HEK293 (cell line): ENCODE measurements around the gene ZFHX3.
A peak's percentile ranks its signal among the peaks of the same experiment; 100 is the strongest.

ENCODE experiments used
- CTCF ChIA-PET: fragments of 350-600 bp; formaldehyde crosslinking; extraction: SDS; loops from one replicate; lab custom pipeline; 2021; ENCODE audit warnings: antibody characterized with exemption; lab: Yijun Ruan, JAX
- POLR2A ChIA-PET: fragments of 300-600 bp; formaldehyde crosslinking; extraction: SDS; loops from one replicate; lab custom pipeline; 2020; ENCODE audit warnings: antibody characterized with exemption, inconsistent platforms; lab: Yijun Ruan, JAX
- H3K27ac ChIP-seq: fragments of 200-500 bp; sonication (Bioruptor generic); 2 replicates; pipeline ENCODE4 v1.5.1; 2014; ENCODE audit warnings: low read depth, low read length, control low read depth, inconsistent platforms; ENCODE audit errors: extremely low read depth
- H3K36me3 ChIP-seq, 2 experiments: fragments of 200-500 bp in 1 of 2; sonication (Bioruptor generic) in 1 of 2; 1 replicate in 1 of 2; 2 replicates in 1 of 2; pipeline ENCODE4 v1.5.1; 2014 to 2017; ENCODE audit warnings: inconsistent platforms in 2 of 2, low read length in 2 of 2; ENCODE audit not compliant: control insufficient read depth in 2 of 2, insufficient read depth in 1 of 2
- H3K4me1 ChIP-seq: fragments of 200-500 bp; sonication (Bioruptor generic); 2 replicates; pipeline ENCODE4 v1.5.1; 2014; ENCODE audit warnings: mild to moderate bottlenecking, low read length, inconsistent platforms; ENCODE audit not compliant: control insufficient read depth, insufficient read depth
- H3K4me3 ChIP-seq: 2 replicates; pipeline ENCODE4 v1.5.1; 2011; ENCODE audit warnings: low read depth, mild to moderate bottlenecking, control low read depth, low read length, moderate library complexity
- H3K9me3 ChIP-seq: fragments of 200-500 bp; sonication (Bioruptor generic); 2 replicates; pipeline ENCODE4 v1.5.1; 2014; ENCODE audit warnings: low read depth, low read length, inconsistent platforms; ENCODE audit not compliant: control insufficient read depth, insufficient read depth
- ELK4 ChIP-seq: IDR thresholded peaks from 2 replicates; pipeline ENCODE4 v1.6.1; 2011; ENCODE audit warnings: mild to moderate bottlenecking, low read depth, low read length, borderline replicate concordance
- GLIS1 ChIP-seq: fragments of 450-650 bp; formaldehyde crosslinking; IDR thresholded peaks from 2 replicates; pipeline ENCODE4 v1.5.1; 2016; ENCODE audit warnings: missing biosample characterization, missing genetic modification characterization
- MYNN ChIP-seq: fragments of 450-650 bp; formaldehyde crosslinking; IDR thresholded peaks from 2 replicates; pipeline ENCODE4 v1.5.1; 2016; ENCODE audit warnings: missing biosample characterization, missing genetic modification characterization, borderline replicate concordance
- MZF1 ChIP-seq: fragments of 450-650 bp; formaldehyde crosslinking; IDR thresholded peaks from 2 replicates; pipeline ENCODE4 v1.5.1; 2017; ENCODE audit warnings: missing biosample characterization, missing genetic modification characterization, borderline replicate concordance
- PRDM4 ChIP-seq: fragments of 450-650 bp; formaldehyde crosslinking; IDR thresholded peaks from 2 replicates; pipeline ENCODE4 v1.5.1; 2017; ENCODE audit warnings: missing biosample characterization, missing genetic modification characterization
- SCRT2 ChIP-seq: fragments of 450-650 bp; formaldehyde crosslinking; IDR thresholded peaks from 2 replicates; pipeline ENCODE4 v1.5.1; 2016; ENCODE audit warnings: missing biosample characterization, missing genetic modification characterization
- SP7 ChIP-seq: fragments of 450-650 bp; formaldehyde crosslinking; IDR thresholded peaks from 2 replicates; pipeline ENCODE4 v1.5.1; 2016; ENCODE audit warnings: missing biosample characterization, missing genetic modification characterization
- ZFP37 ChIP-seq: fragments of 450-650 bp; formaldehyde crosslinking; IDR thresholded peaks from 2 replicates; pipeline ENCODE4 v1.5.1; 2016; ENCODE audit warnings: missing biosample characterization, missing genetic modification characterization
- ZFP41 ChIP-seq: fragments of 450-650 bp; formaldehyde crosslinking; IDR thresholded peaks from 2 replicates; pipeline ENCODE4 v1.5.1; 2016; ENCODE audit warnings: missing biosample characterization, missing genetic modification characterization, borderline replicate concordance
- ZFP69B ChIP-seq: fragments of 450-650 bp; formaldehyde crosslinking; IDR thresholded peaks from 2 replicates; pipeline ENCODE4 v1.5.1; 2016; ENCODE audit warnings: missing biosample characterization, missing genetic modification characterization
- ZNF157 ChIP-seq: fragments of 450-650 bp; formaldehyde crosslinking; IDR thresholded peaks from 2 replicates; pipeline ENCODE4 v1.5.1; 2016; ENCODE audit warnings: missing biosample characterization, missing genetic modification characterization
- ZNF175 ChIP-seq: fragments of 450-650 bp; formaldehyde crosslinking; IDR thresholded peaks from 2 replicates; pipeline ENCODE4 v1.5.1; 2016; ENCODE audit warnings: missing biosample characterization, missing genetic modification characterization
- ZNF2 ChIP-seq: fragments of 450-650 bp; formaldehyde crosslinking; IDR thresholded peaks from 2 replicates; pipeline ENCODE4 v1.5.1; 2016; ENCODE audit warnings: missing biosample characterization, missing genetic modification characterization
- ZNF274 ChIP-seq, 2 experiments: fragments of 200-500 bp in 1 of 2; fragments of 450-650 bp in 1 of 2; sonication (Bioruptor generic) in 1 of 2; formaldehyde crosslinking in 1 of 2; IDR thresholded peaks; 2 replicates each; pipeline versions ENCODE4 v1.5.1 to v1.6.1; 2014 to 2016; ENCODE audit warnings: borderline replicate concordance in 1 of 2, inconsistent platforms in 1 of 2, low read length in 1 of 2, missing biosample characterization in 1 of 2, missing genetic modification characterization in 1 of 2
- ZNF302 ChIP-seq: fragments of 450-650 bp; formaldehyde crosslinking; IDR thresholded peaks from 2 replicates; pipeline ENCODE4 v1.5.1; 2016; ENCODE audit warnings: missing biosample characterization, missing genetic modification characterization, low read depth
- ZNF416 ChIP-seq: fragments of 450-650 bp; formaldehyde crosslinking; IDR thresholded peaks from 2 replicates; pipeline ENCODE4 v1.5.1; 2016; ENCODE audit warnings: missing biosample characterization, missing genetic modification characterization
- ZNF501 ChIP-seq: fragments of 450-650 bp; formaldehyde crosslinking; IDR thresholded peaks from 2 replicates; pipeline ENCODE4 v1.5.1; 2016; ENCODE audit warnings: missing biosample characterization, missing genetic modification characterization
- ZNF513 ChIP-seq: fragments of 450-650 bp; IDR thresholded peaks from 2 replicates; pipeline ENCODE4 v1.5.1; 2018; ENCODE audit warnings: missing biosample characterization, missing genetic modification characterization
- ZNF560 ChIP-seq: fragments of 450-650 bp; formaldehyde crosslinking; IDR thresholded peaks from 2 replicates; pipeline ENCODE4 v1.5.1; 2017; ENCODE audit warnings: missing biosample characterization, missing genetic modification characterization, borderline replicate concordance
- ZNF585B ChIP-seq: fragments of 450-650 bp; formaldehyde crosslinking; IDR thresholded peaks from 2 replicates; pipeline ENCODE4 v1.5.1; 2016; ENCODE audit warnings: missing biosample characterization, missing genetic modification characterization
- ZNF621 ChIP-seq: fragments of 450-650 bp; formaldehyde crosslinking; IDR thresholded peaks from 2 replicates; pipeline ENCODE4 v1.5.1; 2017; ENCODE audit warnings: missing biosample characterization, missing genetic modification characterization
- ZNF623 ChIP-seq: fragments of 450-650 bp; formaldehyde crosslinking; IDR thresholded peaks from 2 replicates; pipeline ENCODE4 v1.5.1; 2016; ENCODE audit warnings: missing biosample characterization, missing genetic modification characterization
- ZNF747 ChIP-seq: fragments of 450-650 bp; formaldehyde crosslinking; IDR thresholded peaks from 2 replicates; pipeline ENCODE4 v1.5.1; 2016; ENCODE audit warnings: missing biosample characterization, missing genetic modification characterization
- ZNF777 ChIP-seq: fragments of 450-650 bp; formaldehyde crosslinking; IDR thresholded peaks from 2 replicates; pipeline ENCODE4 v1.5.1; 2017; ENCODE audit warnings: missing biosample characterization, missing genetic modification characterization, borderline replicate concordance
- ZNF830 ChIP-seq: fragments of 450-650 bp; IDR thresholded peaks from 2 replicates; pipeline ENCODE4 v1.5.0; 2018; ENCODE audit warnings: missing biosample characterization, missing genetic modification characterization, low read depth, mild to moderate bottlenecking, moderate library complexity
- ZNF843 ChIP-seq: fragments of 450-650 bp; formaldehyde crosslinking; IDR thresholded peaks from 2 replicates; pipeline ENCODE4 v1.5.1; 2016; ENCODE audit warnings: missing biosample characterization, missing genetic modification characterization
- ZSCAN16 ChIP-seq: fragments of 450-650 bp; formaldehyde crosslinking; IDR thresholded peaks from 2 replicates; pipeline ENCODE4 v1.5.1; 2016; ENCODE audit warnings: missing biosample characterization, missing genetic modification characterization
- ZSCAN18 ChIP-seq: fragments of 450-650 bp; formaldehyde crosslinking; IDR thresholded peaks from 2 replicates; pipeline ENCODE4 v1.5.1; 2016; ENCODE audit warnings: missing biosample characterization, missing genetic modification characterization

The ZFHX3 gene

GRCh38 chr16:72974142-72974769, 73.7 kb downstream of the ZFHX3 start (continued):
- TF ChIP-seq ZFP41 (tag by site-specific recombination) (no peak), MZF1 (tag by site-specific recombination) (no peak), ZNF843 (peak; percentile 36; the same call in 1 of the 2 replicates), ZNF175 (tag by site-specific recombination) (no peak), ZSCAN18 (tag by site-specific recombination) (no peak), ZNF274 (IDR thresholded peaks at IDR 0.05; ENCODE audit: low read length) (no peak), ZNF274 (tag by site-specific recombination; IDR thresholded peaks at IDR 0.05; ENCODE audit: borderline replicate concordance) (no peak), ELK4 (no peak), ZNF830 (no peak), SP7 (tag by site-specific recombination) (no peak)

GRCh38 chr16:72972878-72973571, 74.9 kb downstream of the ZFHX3 start:
- ChIA-PET CTCF (interaction anchor here (1.4 kb wide), 1 partner anchor 140 kb away, joined by 3 read pairs; no protein-coding TSS in a partner anchor), POLR2A (no interaction called here)
- Histone ChIP-seq H3K4me1 (peaks cover 6% of the 10 kb centered on the region; the same call in 1 of the 2 replicates), H3K27ac (no peak overlapping the region), H3K4me3 (no peak overlapping the region), H3K36me3 (no peaks in the 10 kb centered on the region), H3K9me3 (no peaks in the 10 kb centered on the region)
- TF ChIP-seq ZNF560 (tag by site-specific recombination): no peak
- TF ChIP-seq ZNF623 (tag by site-specific recombination): peak; percentile 80
- TF ChIP-seq GLIS1: no peak
- TF ChIP-seq SCRT2: no peak
- TF ChIP-seq PRDM4 (tag by site-specific recombination): peak; percentile 93

GRCh38 chr16:72971370-72971769, 76.6 kb downstream of the ZFHX3 start:
- peaks cover 6% of the 10 kb centered on the region; the same call in 1 of the 2 replicates for H3K4me1 ChIP-seq
- no peaks in the 10 kb centered on the region for H3K9me3 ChIP-seq
- ChIA-PET CTCF (no interaction called here), POLR2A (no interaction called here)
- H3K4me3 ChIP-seq: no peak overlapping the region
- H3K36me3 ChIP-seq: no peaks in the 10 kb centered on the region; a peak in 1 of 3 replicates
- no peak overlapping the region for H3K27ac ChIP-seq
- TF ChIP-seq ZNF2 (tag by site-specific recombination): no peak
- TF ChIP-seq ZNF621 (tag by site-specific recombination): no peak
- no peak for TF ChIP-seq ZNF585B (tag by site-specific recombination)
- TF ChIP-seq ZSCAN16 (tag by site-specific recombination): no peak
- no peak for TF ChIP-seq ZNF513 (tag by site-specific recombination)
- no peak for TF ChIP-seq ZFP37 (tag by site-specific recombination)
- TF ChIP-seq ZNF777 (tag by site-specific recombination): no peak
- no peak for TF ChIP-seq MYNN (tag by site-specific recombination)
- TF ChIP-seq ZNF416 (tag by site-specific recombination): no peak
- no peak for TF ChIP-seq ZNF747 (tag by site-specific recombination)
- no peak for TF ChIP-seq ZNF501
- TF ChIP-seq ZNF157 (tag by site-specific recombination): no peak
- no peak for TF ChIP-seq ZFP69B (tag by site-specific recombination)
- TF ChIP-seq ZNF302 (tag by site-specific recombination): no peak
